ENCODE measurements around the gene DLG1.

Gene DLG1

GRCh38 chr3:197256836-197257444, 41.5 kb downstream of the DLG1 start:
- no peak overlapping the region for H3K27ac Mint-ChIP-seq
- H3K4me1 Mint-ChIP-seq, result peaks cover 38% of the 10 kb centered on the region
- H3K9me3 Mint-ChIP-seq, result no peaks in the 10 kb centered on the region
- no peak overlapping the region for H3K4me3 Mint-ChIP-seq
- H3K36me3 Mint-ChIP-seq, result no peaks in the 10 kb centered on the region
- ATAC-seq (no peak), DNase-seq (ENCODE audit: low spot score in 2 of 2) (no peak)

- Mint-ChIP-seq H3K4me3 (no peak overlapping the region), H3K9me3 (no peaks in the 10 kb centered on the region), H3K36me3 (peaks cover 6% of the 10 kb centered on the region), H3K4me1 (peaks cover 38% of the 10 kb centered on the region), H3K27ac (no peak overlapping the region)
- no peak for ATAC-seq
- no peak for DNase-seq (ENCODE audit: low spot score in 2 of 2)
Measured at GRCh38 chr3:197256104-197256503, 42.3 kb downstream of the DLG1 start.

GRCh38 chr3:197253238-197253947, 45.0 kb downstream of the DLG1 start:
- peak overlapping the region; percentile 12 for H3K27ac Mint-ChIP-seq
- H3K9me3 Mint-ChIP-seq, result peaks cover 10% of the 10 kb centered on the region
- peaks cover 7% of the 10 kb centered on the region for H3K36me3 Mint-ChIP-seq
- no peak overlapping the region for H3K4me3 Mint-ChIP-seq
- peaks cover 38% of the 10 kb centered on the region for H3K4me1 Mint-ChIP-seq
- no peak for DNase-seq (ENCODE audit: low spot score in 2 of 2)
- ATAC-seq, result peak; percentile 51

GRCh38 chr3:197249542-197249941, 48.9 kb downstream of the DLG1 start:
- Mint-ChIP-seq H3K27ac (no peak overlapping the region), H3K4me1 (peaks cover 31% of the 10 kb centered on the region), H3K36me3 (peaks cover 14% of the 10 kb centered on the region), H3K4me3 (no peak overlapping the region), H3K9me3 (peaks cover 19% of the 10 kb centered on the region)
- DNase-seq (ENCODE audit: low spot score in 2 of 2), result no peak
- ATAC-seq, result no peak

GRCh38 chr3:197248341-197248740, 50.1 kb downstream of the DLG1 start:
- Mint-ChIP-seq H3K36me3 (peaks cover 22% of the 10 kb centered on the region), H3K27ac (no peak overlapping the region), H3K9me3 (peaks cover 25% of the 10 kb centered on the region), H3K4me1 (peaks cover 19% of the 10 kb centered on the region), H3K4me3 (no peak overlapping the region)
- ATAC-seq (no peak), DNase-seq (ENCODE audit: low spot score in 2 of 2) (no peak)

- H3K36me3 Mint-ChIP-seq, result peaks cover 14% of the 10 kb centered on the region
- DNase-seq (ENCODE audit: low spot score in 2 of 2) (no peak), ATAC-seq (no peak)
- no peak overlapping the region for H3K27ac Mint-ChIP-seq
- H3K4me1 Mint-ChIP-seq, result peaks cover 19% of the 10 kb centered on the region
- H3K9me3 Mint-ChIP-seq, result peaks cover 45% of the 10 kb centered on the region
- H3K4me3 Mint-ChIP-seq, result no peak overlapping the region
Measured at GRCh38 chr3:197244751-197245150, 53.7 kb downstream of the DLG1 start.

GRCh38 chr3:197242784-197243432, 55.5 kb downstream of the DLG1 start:
- H3K36me3 Mint-ChIP-seq, result peaks cover 14% of the 10 kb centered on the region
- H3K4me3 Mint-ChIP-seq, result no peak overlapping the region
- H3K27ac Mint-ChIP-seq, result no peak overlapping the region
- peaks cover 37% of the 10 kb centered on the region for H3K4me1 Mint-ChIP-seq
- peaks cover 31% of the 10 kb centered on the region for H3K9me3 Mint-ChIP-seq
- DNase-seq (ENCODE audit: low spot score in 2 of 2), result no peak
- ATAC-seq, result no peak

- no peak for DNase-seq (ENCODE audit: low spot score in 2 of 2)
- Mint-ChIP-seq H3K4me1 (peaks cover 32% of the 10 kb centered on the region), H3K9me3 (peaks cover 28% of the 10 kb centered on the region), H3K27ac (no peak overlapping the region), H3K4me3 (no peak overlapping the region), H3K36me3 (peaks cover 9% of the 10 kb centered on the region)
- no peak for ATAC-seq
Measured at GRCh38 chr3:197241173-197241572, 57.2 kb downstream of the DLG1 start.

- no peak for DNase-seq (ENCODE audit: low spot score in 2 of 2)
- Mint-ChIP-seq H3K9me3 (peaks cover 28% of the 10 kb centered on the region), H3K4me3 (no peak overlapping the region), H3K27ac (no peak overlapping the region), H3K4me1 (peaks cover 39% of the 10 kb centered on the region), H3K36me3 (peaks cover 9% of the 10 kb centered on the region)
- ATAC-seq, result no peak
Measured at GRCh38 chr3:197239857-197240256, 58.6 kb downstream of the DLG1 start.

GRCh38 chr3:197238842-197239241, 59.6 kb downstream of the DLG1 start:
- no peak for DNase-seq (ENCODE audit: low spot score in 2 of 2)
- Mint-ChIP-seq H3K27ac (no peak overlapping the region), H3K4me1 (peaks cover 44% of the 10 kb centered on the region), H3K4me3 (peak overlapping the region; percentile 3), H3K9me3 (peaks cover 20% of the 10 kb centered on the region), H3K36me3 (peaks cover under 1% of the 10 kb centered on the region)
- ATAC-seq, result no peak

- H3K4me1 Mint-ChIP-seq, result peaks cover 45% of the 10 kb centered on the region
- H3K4me3 Mint-ChIP-seq, result no peak overlapping the region
- H3K9me3 Mint-ChIP-seq, result peaks cover 20% of the 10 kb centered on the region
- no peak overlapping the region for H3K27ac Mint-ChIP-seq
- ATAC-seq (no peak), DNase-seq (ENCODE audit: low spot score in 2 of 2) (no peak)
- H3K36me3 Mint-ChIP-seq, result no peaks in the 10 kb centered on the region
Measured at GRCh38 chr3:197237897-197238296, 60.5 kb downstream of the DLG1 start.

GRCh38 chr3:197236362-197236761, 62.0 kb downstream of the DLG1 start:
- Mint-ChIP-seq H3K9me3 (peaks cover 10% of the 10 kb centered on the region), H3K27ac (no peak overlapping the region), H3K4me3 (no peak overlapping the region), H3K36me3 (no peaks in the 10 kb centered on the region), H3K4me1 (peaks cover 39% of the 10 kb centered on the region)
- ATAC-seq, result no peak
- DNase-seq (ENCODE audit: low spot score in 2 of 2), result no peak

- no peak overlapping the region for H3K27ac Mint-ChIP-seq
Measured at GRCh38 chr3:197234947-197235914, 63.2 kb downstream of the DLG1 start.

GRCh38 chr3:197231321-197231720, 67.1 kb downstream of the DLG1 start:
- Mint-ChIP-seq H3K4me3 (no peak overlapping the region), H3K36me3 (no peaks in the 10 kb centered on the region), H3K4me1 (peaks cover 22% of the 10 kb centered on the region), H3K9me3 (no peaks in the 10 kb centered on the region), H3K27ac (no peak overlapping the region)
- DNase-seq (ENCODE audit: low spot score in 2 of 2) (no peak), ATAC-seq (no peak)

More at GRCh38 chr3:197234947-197235914, 63.2 kb downstream of the DLG1 start:
- DNase-seq (ENCODE audit: low spot score in 2 of 2), result no peak
- Mint-ChIP-seq H3K4me3 (no peak overlapping the region), H3K4me1 (peaks cover 36% of the 10 kb centered on the region), H3K9me3 (peaks cover 2% of the 10 kb centered on the region), H3K36me3 (no peaks in the 10 kb centered on the region)
- no peak for ATAC-seq

- Mint-ChIP-seq H3K4me3 (no peak overlapping the region), H3K9me3 (no peaks in the 10 kb centered on the region), H3K36me3 (no peaks in the 10 kb centered on the region), H3K4me1 (peaks cover 15% of the 10 kb centered on the region), H3K27ac (no peak overlapping the region)
- no peak for DNase-seq (ENCODE audit: low spot score in 2 of 2)
- ATAC-seq, result no peak
Measured at GRCh38 chr3:197229836-197230235, 68.6 kb downstream of the DLG1 start.
